Placental epithelial cell (primary cell): ENCODE results near the gene USP20. TPM values are rescaled to one million over a fixed set of nuclear protein-coding genes. Genes with fewer than 3 reads are reported as not detected.

Experiments used
- small RNA-seq: library from RNA; depleted of rRNA; stranded (forward); fragments of <200 nt; gene quantifications from one replicate; pipeline ENCODE3, GENCODE V24; 2012
- total RNA-seq: library from RNA; depleted of rRNA; stranded (reverse); fragments of >200 nt; gene quantifications from 2 replicates; pipeline ENCODE4 v1.2.3, GENCODE V29; 2012

USP20 gene
- 10.6 and 14.9 TPM in 2 replicates for total RNA-seq

GRCh38 chr9:129835128-129835859, at the start of gene USP20, which contains the start of gene C9orf78:
TSS of gene USP20 (plus strand) at chr9:129835458. CDS start at chr9:129852556, 17,098 bp downstream.
TSS of gene C9orf78 (minus strand) at chr9:129835275. CDS start at chr9:129835221, 54 bp downstream.

GRCh38 chr9:129802833-129803675, 32.2 kb upstream of the USP20 start, which contains the start of gene TOR1B:
TSS of gene TOR1B (plus strand) at chr9:129803184. CDS start at chr9:129803213, 29 bp downstream.

GRCh38 chr9:129823935-129824601, 11.2 kb upstream of the USP20 start, which contains the start of gene TOR1A:
TSS of gene TOR1A (minus strand) at chr9:129824136. CDS start at chr9:129824085, 51 bp downstream.

Small RNA genes within 50 kb of the gene (small RNA-seq; reads per million reads assigned to genes)
- gene MIR6855, result 0.60 reads per million, percentile 36 among the genes with 10 or more reads in this experiment

Other genes starting within 250 kb of the USP20 start
- gene C9orf50, start 214.4 kb upstream of the USP20 start, total RNA-seq, result 0.39 TPM in 1 of 2 replicates, not detected in the other
- 10.6 and 20.4 TPM in 2 replicates for gene NTMT1, start 209.3 kb upstream of the USP20 start, total RNA-seq
- 11.4 and 19.7 TPM in 2 replicates for gene ASB6, start 193.3 kb upstream of the USP20 start, total RNA-seq
- not detected in 2 replicates for gene PRRX2, start 169.8 kb upstream of the USP20 start, total RNA-seq
- gene PTGES, start 82.4 kb upstream of the USP20 start, total RNA-seq, result 309 and 422 TPM in 2 replicates
- gene TOR1B, start 32.3 kb upstream of the USP20 start, total RNA-seq, result 14.5 and 24.9 TPM in 2 replicates
- 22.8 and 41.2 TPM in 2 replicates for gene TOR1A, start 11.3 kb upstream of the USP20 start, total RNA-seq
- gene C9orf78, start 183 bp upstream of the USP20 start, total RNA-seq, result 22.2 and 27.9 TPM in 2 replicates
- gene FNBP1, start 207.7 kb downstream of the USP20 start, total RNA-seq, result 19.8 and 40.4 TPM in 2 replicates
- 20.4 and 24.2 TPM in 2 replicates for gene GPR107, start 218.4 kb downstream of the USP20 start, total RNA-seq